Measurements from ENCODE around the gene RRAGD. TPM values are rescaled to one million over a fixed set of nuclear protein-coding genes. Genes with fewer than 3 reads are reported as not detected.

RRAGD gene
- total RNA-seq, 1 donor from 2014 or later = 4.5 TPM

DNA sequence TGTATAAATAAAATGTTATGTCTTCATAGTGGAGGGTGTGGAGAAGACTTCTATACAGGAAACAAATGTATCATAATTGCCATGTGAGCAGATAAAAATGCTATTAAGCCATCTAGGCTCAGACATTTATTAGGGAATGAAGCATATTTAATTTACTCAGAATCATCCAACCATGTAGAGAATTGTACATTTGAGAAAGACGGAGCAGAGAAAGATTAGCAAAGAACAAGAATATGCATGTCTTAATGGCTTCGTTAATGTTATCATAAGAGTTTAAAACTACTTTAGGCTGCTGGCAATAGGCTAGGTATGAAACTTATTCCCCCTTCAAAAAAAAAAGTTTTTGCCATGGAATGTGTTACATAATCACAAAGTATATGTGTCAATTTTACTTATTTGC lies 26.9 kb upstream of the RRAGD start:
- TF ChIP-seq, protein P1, sequence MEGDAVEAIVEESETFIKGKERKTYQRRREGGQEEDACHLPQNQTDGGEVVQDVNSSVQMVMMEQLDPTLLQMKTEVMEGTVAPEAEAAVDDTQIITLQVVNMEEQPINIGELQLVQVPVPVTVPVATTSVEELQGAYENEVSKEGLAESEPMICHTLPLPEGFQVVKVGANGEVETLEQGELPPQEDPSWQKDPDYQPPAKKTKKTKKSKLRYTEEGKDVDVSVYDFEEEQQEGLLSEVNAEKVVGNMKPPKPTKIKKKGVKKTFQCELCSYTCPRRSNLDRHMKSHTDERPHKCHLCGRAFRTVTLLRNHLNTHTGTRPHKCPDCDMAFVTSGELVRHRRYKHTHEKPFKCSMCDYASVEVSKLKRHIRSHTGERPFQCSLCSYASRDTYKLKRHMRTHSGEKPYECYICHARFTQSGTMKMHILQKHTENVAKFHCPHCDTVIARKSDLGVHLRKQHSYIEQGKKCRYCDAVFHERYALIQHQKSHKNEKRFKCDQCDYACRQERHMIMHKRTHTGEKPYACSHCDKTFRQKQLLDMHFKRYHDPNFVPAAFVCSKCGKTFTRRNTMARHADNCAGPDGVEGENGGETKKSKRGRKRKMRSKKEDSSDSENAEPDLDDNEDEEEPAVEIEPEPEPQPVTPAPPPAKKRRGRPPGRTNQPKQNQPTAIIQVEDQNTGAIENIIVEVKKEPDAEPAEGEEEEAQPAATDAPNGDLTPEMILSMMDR (IDR thresholded peaks at IDR 0.05) = no peak
- H3K9me3 Mint-ChIP-seq (ENCODE audit: unreplicated experiment) = no peaks in the 10 kb centered on the region
- peaks cover 9% of the 10 kb centered on the region for H3K4me1 Mint-ChIP-seq (ENCODE audit: unreplicated experiment)

DNA sequence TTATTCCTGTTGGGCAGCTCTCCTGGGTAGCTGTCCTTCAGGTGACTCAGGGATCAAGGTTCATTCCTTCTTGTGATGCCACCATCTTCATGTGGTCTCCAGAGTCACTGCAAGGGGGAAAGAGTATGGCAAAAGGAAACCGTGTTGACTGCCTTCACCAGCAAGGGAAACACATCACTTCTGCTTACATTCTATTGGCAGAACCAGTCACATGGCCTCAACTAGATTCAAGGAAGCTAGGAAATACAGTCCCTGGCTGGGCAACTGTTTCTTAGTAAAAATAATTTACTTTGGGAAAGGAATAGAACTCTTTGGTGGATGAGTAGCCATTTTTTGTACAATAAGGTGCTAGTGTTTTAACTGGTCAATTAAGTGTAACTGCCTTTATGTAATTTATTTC lies 26.2 kb upstream of the RRAGD start:
- Mint-ChIP-seq H3K9me3 (ENCODE audit: unreplicated experiment) (no peaks in the 10 kb centered on the region), H3K4me3 (ENCODE audit: unreplicated experiment) (no peak overlapping the region), H3K4me1 (ENCODE audit: unreplicated experiment) (peaks cover 12% of the 10 kb centered on the region), H3K36me3 (ENCODE audit: unreplicated experiment) (no peaks in the 10 kb centered on the region), H3K27me3 (ENCODE audit: unreplicated experiment) (peaks cover 2% of the 10 kb centered on the region), H3K27ac (ENCODE audit: unreplicated experiment) (no peak overlapping the region)
- TF ChIP-seq, protein P1 (IDR thresholded peaks at IDR 0.05) = no peak
- no peak for DNase-seq (ENCODE audit: extremely low spot score, unreplicated experiment)

More for the DNA sequence above, 26.9 kb upstream of the RRAGD start:
- Mint-ChIP-seq H3K27ac (ENCODE audit: unreplicated experiment) (no peak overlapping the region), H3K36me3 (ENCODE audit: unreplicated experiment) (no peaks in the 10 kb centered on the region), H3K27me3 (ENCODE audit: unreplicated experiment) (peaks cover 2% of the 10 kb centered on the region), H3K4me3 (ENCODE audit: unreplicated experiment) (no peak overlapping the region)
- no peak for DNase-seq (ENCODE audit: extremely low spot score, unreplicated experiment)

DNA sequence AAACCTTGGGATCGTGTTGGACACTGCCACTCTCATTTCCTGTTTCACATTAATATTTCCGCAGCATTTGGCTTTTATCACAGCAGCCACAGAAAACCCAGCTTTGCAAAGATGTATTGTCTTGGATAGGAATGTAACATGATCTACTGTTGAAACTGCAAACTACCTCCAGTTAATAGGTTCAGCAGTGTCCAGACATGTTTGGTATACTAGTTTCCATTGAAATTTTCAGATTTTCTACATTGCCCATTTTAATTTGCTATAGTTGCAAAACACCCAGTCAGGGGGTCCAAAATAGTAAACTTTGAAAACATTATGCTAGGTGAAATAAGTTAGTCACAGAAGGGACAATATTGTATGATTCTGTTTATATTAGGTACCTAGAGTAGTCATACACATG lies 24.2 kb upstream of the RRAGD start:
- TF ChIP-seq, protein P1 (IDR thresholded peaks at IDR 0.05) = no peak
- Mint-ChIP-seq H3K4me3 (ENCODE audit: unreplicated experiment) (no peak overlapping the region), H3K4me1 (ENCODE audit: unreplicated experiment) (peaks cover 17% of the 10 kb centered on the region), H3K9me3 (ENCODE audit: unreplicated experiment) (no peaks in the 10 kb centered on the region), H3K27me3 (ENCODE audit: unreplicated experiment) (peaks cover 2% of the 10 kb centered on the region), H3K36me3 (ENCODE audit: unreplicated experiment) (no peaks in the 10 kb centered on the region), H3K27ac (ENCODE audit: unreplicated experiment) (no peak overlapping the region)
- DNase-seq (ENCODE audit: extremely low spot score, unreplicated experiment) = no peak

DNA sequence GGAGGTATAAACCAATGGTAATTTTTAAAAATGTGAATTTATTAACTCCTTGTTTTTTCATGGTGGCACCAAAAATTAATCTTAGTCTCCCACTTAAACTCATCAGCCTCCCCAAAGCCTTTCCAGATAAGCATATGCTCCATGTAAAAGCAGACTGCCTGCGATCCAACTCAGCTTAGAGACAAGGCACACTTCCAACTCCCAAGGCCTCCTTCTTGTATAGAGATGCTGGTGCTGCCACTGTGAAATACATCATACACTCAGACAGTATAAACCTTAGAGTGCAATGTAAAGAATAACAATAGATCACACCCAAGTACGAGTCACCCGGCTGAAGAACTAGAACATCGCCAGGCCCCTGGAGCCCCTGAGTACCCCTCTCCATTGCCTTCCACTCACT lies 22.9 kb upstream of the RRAGD start:
- H3K36me3 Mint-ChIP-seq (ENCODE audit: unreplicated experiment) = no peaks in the 10 kb centered on the region
- no peak overlapping the region for H3K27ac Mint-ChIP-seq (ENCODE audit: unreplicated experiment)
- peaks cover 10% of the 10 kb centered on the region for H3K27me3 Mint-ChIP-seq (ENCODE audit: unreplicated experiment)
- DNase-seq (ENCODE audit: extremely low spot score, unreplicated experiment) = no peak
- TF ChIP-seq, protein P1 (IDR thresholded peaks at IDR 0.05) = no peak
- H3K4me3 Mint-ChIP-seq (ENCODE audit: unreplicated experiment) = no peak overlapping the region
- peaks cover 17% of the 10 kb centered on the region for H3K4me1 Mint-ChIP-seq (ENCODE audit: unreplicated experiment)
- no peaks in the 10 kb centered on the region for H3K9me3 Mint-ChIP-seq (ENCODE audit: unreplicated experiment)

DNA sequence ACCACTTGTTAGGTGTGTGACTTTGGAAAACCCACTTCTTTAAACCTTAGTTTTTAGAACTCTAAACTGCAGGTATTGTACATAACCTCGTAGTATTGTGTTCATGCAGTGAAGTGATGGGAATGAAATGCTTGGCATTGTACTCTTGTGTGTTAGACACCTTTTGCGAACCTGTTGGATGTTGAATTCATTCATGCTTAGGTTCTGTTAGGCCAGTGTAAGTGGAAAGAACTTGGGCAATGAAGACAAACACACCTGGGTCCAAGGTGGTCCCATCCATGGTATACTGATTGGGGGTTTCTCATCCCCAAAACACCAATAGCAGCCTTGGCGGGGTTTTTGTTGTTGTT lies 22.1 kb upstream of the RRAGD start:
- H3K4me3 Mint-ChIP-seq (ENCODE audit: unreplicated experiment) = peak overlapping the region; percentile 72
- DNase-seq (ENCODE audit: extremely low spot score, unreplicated experiment) = no peak
- H3K27me3 Mint-ChIP-seq (ENCODE audit: unreplicated experiment) = peaks cover 19% of the 10 kb centered on the region
- H3K27ac Mint-ChIP-seq (ENCODE audit: unreplicated experiment) = no peak overlapping the region
- peaks cover 17% of the 10 kb centered on the region for H3K4me1 Mint-ChIP-seq (ENCODE audit: unreplicated experiment)
- H3K9me3 Mint-ChIP-seq (ENCODE audit: unreplicated experiment) = no peaks in the 10 kb centered on the region
- TF ChIP-seq, protein P1 (IDR thresholded peaks at IDR 0.05) = no peak
- no peaks in the 10 kb centered on the region for H3K36me3 Mint-ChIP-seq (ENCODE audit: unreplicated experiment)
